HepG2 (cell line): ENCODE results near the gene SNX21. TPM values are rescaled to one million over a fixed set of nuclear protein-coding genes. Genes with fewer than 3 reads are reported as not detected.

Source experiments
- ATF1 ChIP-seq: IDR thresholded peaks from 2 replicates; pipeline ENCODE4 v1.6.1; 2016; ENCODE audit warnings: mild to moderate bottlenecking, control low read depth
- CHCHD3 ChIP-seq: sonication (generic); formaldehyde crosslinking; IDR thresholded peaks from 2 replicates; pipeline ENCODE4 v1.8.0; 2022; ENCODE audit warnings: mild to moderate bottlenecking, missing genetic modification reagents, moderate library complexity
- FOXK2 ChIP-seq: fragments of 450-650 bp; IDR thresholded peaks from 2 replicates; pipeline ENCODE4 v1.6.1; 2016
- IKZF1 ChIP-seq: fragments of 450-650 bp; IDR thresholded peaks from 2 replicates; pipeline ENCODE4 v1.7.1; 2016
- MIER3 ChIP-seq: IDR thresholded peaks from 2 replicates; pipeline ENCODE4 v1.6.1; 2016; ENCODE audit warnings: missing compliant biosample characterization, borderline replicate concordance
- MTA1 ChIP-seq: sonication (generic); formaldehyde crosslinking; IDR thresholded peaks from 2 replicates; pipeline ENCODE4 v1.4.0; 2020; ENCODE audit warnings: missing genetic modification reagents, mild to moderate bottlenecking, borderline replicate concordance
- NBN ChIP-seq: fragments of 450-650 bp; conservative IDR thresholded peaks from 2 replicates; pipeline ENCODE4 v1.6.1; 2017
- RXRA ChIP-seq: sonication (generic); formaldehyde crosslinking; IDR thresholded peaks from 2 replicates; pipeline ENCODE4 v1.5.1; 2020; ENCODE audit warnings: missing genetic modification reagents
- SALL1 ChIP-seq: sonication (generic); formaldehyde crosslinking; IDR thresholded peaks from 2 replicates; pipeline ENCODE4 v1.8.0; 2022; ENCODE audit warnings: mild to moderate bottlenecking, missing genetic modification reagents
- ZFY ChIP-seq: sonication (generic); formaldehyde crosslinking; IDR thresholded peaks from 2 replicates; pipeline ENCODE4 v1.4.0; 2020; ENCODE audit warnings: missing genetic modification reagents
- ZNF160 ChIP-seq: sonication (generic); formaldehyde crosslinking; IDR thresholded peaks from 2 replicates; pipeline ENCODE4 v1.8.0; 2022; ENCODE audit warnings: mild to moderate bottlenecking, inconsistent platforms, missing genetic modification reagents
- ZNF543 ChIP-seq: sonication (generic); formaldehyde crosslinking; IDR thresholded peaks from 2 replicates; pipeline ENCODE4 v1.4.0; 2020; ENCODE audit warnings: mild to moderate bottlenecking, missing genetic modification reagents
- polyA plus RNA-seq, 8 experiments: library from polyadenylated mRNA; depleted of rRNA in 3 of 8; stranded (reverse) in 7 of 8; unstranded in 1 of 8; fragments of >200 nt; fragmentation: Illumina TruSeq in 4 of 8; extraction: Trizol in 4 of 8; gene quantifications; 2 replicates each; pipeline versions ENCODE4 v1.2.1 to v1.2.3, GENCODE V29; 2011 to 2016; ENCODE audit warnings: low read depth in 4 of 8, missing spikeins in 1 of 8, mixed read lengths in 1 of 8; ENCODE audit not compliant: insufficient read depth in 1 of 8
- total RNA-seq, 5 experiments: library from RNA; depleted of rRNA; stranded (reverse); fragments of >200 nt; fragmentation: Illumina TruSeq; extraction: Trizol; gene quantifications; 2 replicates each; pipeline ENCODE4 v1.2.3, GENCODE V29; 2016; ENCODE audit warnings: low read depth in 1 of 5
- TF ChIP-seq, protein P1 (sequence below): sonication (generic); formaldehyde crosslinking; IDR thresholded peaks from 2 replicates; pipeline ENCODE4 v1.4.0; 2020; ENCODE audit warnings: missing genetic modification reagents
- TF ChIP-seq, protein P2 (sequence below): sonication (generic); formaldehyde crosslinking; IDR thresholded peaks from 2 replicates; pipeline ENCODE4 v1.5.1; 2020; ENCODE audit warnings: missing genetic modification reagents, mild to moderate bottlenecking, borderline replicate concordance
- TF ChIP-seq, protein P3 (sequence below): sonication (generic); formaldehyde crosslinking; IDR thresholded peaks from 2 replicates; pipeline ENCODE4 v1.4.0; 2020; ENCODE audit warnings: missing genetic modification reagents
- TF ChIP-seq, protein P4 (sequence below): sonication (generic); formaldehyde crosslinking; IDR thresholded peaks from 2 replicates; pipeline ENCODE4 v1.4.0; 2020; ENCODE audit warnings: missing genetic modification reagents

The SNX21 gene
- total and polyA plus RNA-seq, 2 of the 13 experiments (the other 11 are each of a cell fraction or from before 2014, with no cell fraction given), result 7.7 to 12.8 TPM

DNA sequence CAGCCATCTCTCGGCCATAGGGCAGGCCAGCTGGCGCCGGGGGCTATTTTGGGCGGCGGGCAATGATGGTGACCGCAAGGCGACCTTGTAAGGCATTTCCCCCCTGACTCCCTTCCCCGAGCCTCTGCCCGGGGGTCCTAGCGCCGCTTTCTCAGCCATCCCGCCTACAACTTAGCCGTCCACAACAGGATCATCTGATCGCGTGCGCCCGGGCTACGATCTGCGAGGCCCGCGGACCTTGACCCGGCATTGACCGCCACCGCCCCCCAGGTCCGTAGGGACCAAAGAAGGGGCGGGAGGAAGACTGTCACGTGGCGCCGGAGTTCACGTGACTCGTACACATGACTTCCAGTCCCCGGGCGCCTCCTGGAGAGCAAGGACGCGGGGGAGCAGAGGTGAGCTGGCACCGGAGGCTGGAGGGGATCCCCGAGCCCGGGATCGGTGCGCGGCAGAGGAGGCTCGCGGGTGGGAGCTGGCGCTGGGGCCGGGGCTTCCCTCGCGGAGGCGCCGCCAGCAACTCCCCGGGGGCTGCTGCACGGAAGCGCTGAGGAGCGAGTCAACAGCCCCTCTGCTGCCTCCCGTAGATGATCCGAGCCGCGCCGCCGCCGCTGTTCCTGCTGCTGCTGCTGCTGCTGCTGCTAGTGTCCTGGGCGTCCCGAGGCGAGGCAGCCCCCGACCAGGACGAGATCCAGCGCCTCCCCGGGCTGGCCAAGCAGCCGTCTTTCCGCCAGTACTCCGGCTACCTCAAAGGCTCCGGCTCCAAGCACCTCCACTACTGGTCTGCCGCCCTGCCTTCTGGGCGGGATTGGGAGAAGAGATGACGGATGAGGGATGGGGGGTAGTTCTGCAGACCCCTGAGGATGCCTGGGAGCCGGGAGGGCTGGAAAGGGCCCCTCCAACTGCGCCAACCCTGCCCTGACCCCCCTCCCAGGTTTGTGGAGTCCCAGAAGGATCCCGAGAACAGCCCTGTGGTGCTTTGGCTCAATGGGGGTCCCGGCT, 57.7 kb downstream of the SNX21 start, which contains the start of the genes CTSA and NEURL2 (continued):
- TF ChIP-seq, protein P1, sequence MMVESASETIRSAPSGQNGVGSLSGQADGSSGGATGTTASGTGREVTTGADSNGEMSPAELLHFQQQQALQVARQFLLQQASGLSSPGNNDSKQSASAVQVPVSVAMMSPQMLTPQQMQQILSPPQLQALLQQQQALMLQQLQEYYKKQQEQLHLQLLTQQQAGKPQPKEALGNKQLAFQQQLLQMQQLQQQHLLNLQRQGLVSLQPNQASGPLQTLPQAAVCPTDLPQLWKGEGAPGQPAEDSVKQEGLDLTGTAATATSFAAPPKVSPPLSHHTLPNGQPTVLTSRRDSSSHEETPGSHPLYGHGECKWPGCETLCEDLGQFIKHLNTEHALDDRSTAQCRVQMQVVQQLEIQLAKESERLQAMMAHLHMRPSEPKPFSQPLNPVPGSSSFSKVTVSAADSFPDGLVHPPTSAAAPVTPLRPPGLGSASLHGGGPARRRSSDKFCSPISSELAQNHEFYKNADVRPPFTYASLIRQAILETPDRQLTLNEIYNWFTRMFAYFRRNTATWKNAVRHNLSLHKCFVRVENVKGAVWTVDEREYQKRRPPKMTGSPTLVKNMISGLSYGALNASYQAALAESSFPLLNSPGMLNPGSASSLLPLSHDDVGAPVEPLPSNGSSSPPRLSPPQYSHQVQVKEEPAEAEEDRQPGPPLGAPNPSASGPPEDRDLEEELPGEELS (CRISPR knock-in tag), result peak; percentile 92
- TF ChIP-seq, protein P2, sequence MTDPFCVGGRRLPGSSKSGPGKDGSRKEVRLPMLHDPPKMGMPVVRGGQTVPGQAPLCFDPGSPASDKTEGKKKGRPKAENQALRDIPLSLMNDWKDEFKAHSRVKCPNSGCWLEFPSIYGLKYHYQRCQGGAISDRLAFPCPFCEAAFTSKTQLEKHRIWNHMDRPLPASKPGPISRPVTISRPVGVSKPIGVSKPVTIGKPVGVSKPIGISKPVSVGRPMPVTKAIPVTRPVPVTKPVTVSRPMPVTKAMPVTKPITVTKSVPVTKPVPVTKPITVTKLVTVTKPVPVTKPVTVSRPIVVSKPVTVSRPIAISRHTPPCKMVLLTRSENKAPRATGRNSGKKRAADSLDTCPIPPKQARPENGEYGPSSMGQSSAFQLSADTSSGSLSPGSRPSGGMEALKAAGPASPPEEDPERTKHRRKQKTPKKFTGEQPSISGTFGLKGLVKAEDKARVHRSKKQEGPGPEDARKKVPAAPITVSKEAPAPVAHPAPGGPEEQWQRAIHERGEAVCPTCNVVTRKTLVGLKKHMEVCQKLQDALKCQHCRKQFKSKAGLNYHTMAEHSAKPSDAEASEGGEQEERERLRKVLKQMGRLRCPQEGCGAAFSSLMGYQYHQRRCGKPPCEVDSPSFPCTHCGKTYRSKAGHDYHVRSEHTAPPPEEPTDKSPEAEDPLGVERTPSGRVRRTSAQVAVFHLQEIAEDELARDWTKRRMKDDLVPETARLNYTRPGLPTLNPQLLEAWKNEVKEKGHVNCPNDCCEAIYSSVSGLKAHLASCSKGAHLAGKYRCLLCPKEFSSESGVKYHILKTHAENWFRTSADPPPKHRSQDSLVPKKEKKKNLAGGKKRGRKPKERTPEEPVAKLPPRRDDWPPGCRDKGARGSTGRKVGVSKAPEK (CRISPR knock-in tag), result no peak; the same call in none of the 2 replicates
- TF ChIP-seq, protein P3, sequence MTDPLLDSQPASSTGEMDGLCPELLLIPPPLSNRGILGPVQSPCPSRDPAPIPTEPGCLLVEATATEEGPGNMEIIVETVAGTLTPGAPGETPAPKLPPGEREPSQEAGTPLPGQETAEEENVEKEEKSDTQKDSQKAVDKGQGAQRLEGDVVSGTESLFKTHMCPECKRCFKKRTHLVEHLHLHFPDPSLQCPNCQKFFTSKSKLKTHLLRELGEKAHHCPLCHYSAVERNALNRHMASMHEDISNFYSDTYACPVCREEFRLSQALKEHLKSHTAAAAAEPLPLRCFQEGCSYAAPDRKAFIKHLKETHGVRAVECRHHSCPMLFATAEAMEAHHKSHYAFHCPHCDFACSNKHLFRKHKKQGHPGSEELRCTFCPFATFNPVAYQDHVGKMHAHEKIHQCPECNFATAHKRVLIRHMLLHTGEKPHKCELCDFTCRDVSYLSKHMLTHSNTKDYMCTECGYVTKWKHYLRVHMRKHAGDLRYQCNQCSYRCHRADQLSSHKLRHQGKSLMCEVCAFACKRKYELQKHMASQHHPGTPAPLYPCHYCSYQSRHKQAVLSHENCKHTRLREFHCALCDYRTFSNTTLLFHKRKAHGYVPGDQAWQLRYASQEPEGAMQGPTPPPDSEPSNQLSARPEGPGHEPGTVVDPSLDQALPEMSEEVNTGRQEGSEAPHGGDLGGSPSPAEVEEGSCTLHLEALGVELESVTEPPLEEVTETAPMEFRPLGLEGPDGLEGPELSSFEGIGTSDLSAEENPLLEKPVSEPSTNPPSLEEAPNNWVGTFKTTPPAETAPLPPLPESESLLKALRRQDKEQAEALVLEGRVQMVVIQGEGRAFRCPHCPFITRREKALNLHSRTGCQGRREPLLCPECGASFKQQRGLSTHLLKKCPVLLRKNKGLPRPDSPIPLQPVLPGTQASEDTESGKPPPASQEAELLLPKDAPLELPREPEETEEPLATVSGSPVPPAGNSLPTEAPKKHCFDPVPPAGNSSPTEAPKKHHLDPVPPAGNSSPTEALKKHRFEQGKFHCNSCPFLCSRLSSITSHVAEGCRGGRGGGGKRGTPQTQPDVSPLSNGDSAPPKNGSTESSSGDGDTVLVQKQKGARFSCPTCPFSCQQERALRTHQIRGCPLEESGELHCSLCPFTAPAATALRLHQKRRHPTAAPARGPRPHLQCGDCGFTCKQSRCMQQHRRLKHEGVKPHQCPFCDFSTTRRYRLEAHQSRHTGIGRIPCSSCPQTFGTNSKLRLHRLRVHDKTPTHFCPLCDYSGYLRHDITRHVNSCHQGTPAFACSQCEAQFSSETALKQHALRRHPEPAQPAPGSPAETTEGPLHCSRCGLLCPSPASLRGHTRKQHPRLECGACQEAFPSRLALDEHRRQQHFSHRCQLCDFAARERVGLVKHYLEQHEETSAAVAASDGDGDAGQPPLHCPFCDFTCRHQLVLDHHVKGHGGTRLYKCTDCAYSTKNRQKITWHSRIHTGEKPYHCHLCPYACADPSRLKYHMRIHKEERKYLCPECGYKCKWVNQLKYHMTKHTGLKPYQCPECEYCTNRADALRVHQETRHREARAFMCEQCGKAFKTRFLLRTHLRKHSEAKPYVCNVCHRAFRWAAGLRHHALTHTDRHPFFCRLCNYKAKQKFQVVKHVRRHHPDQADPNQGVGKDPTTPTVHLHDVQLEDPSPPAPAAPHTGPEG, result peak; percentile 80
- no peak for TF ChIP-seq IKZF1
- TF ChIP-seq FOXK2, result peak; percentile 84
- peak; percentile 100 for TF ChIP-seq SALL1 (CRISPR knock-in tag)
- peak; percentile 97 for TF ChIP-seq ZNF160 (CRISPR knock-in tag)
- peak; percentile 99 for TF ChIP-seq MTA1
- TF ChIP-seq RXRA (CRISPR knock-in tag), result peak; percentile 100
- TF ChIP-seq NBN, result no peak
- TF ChIP-seq ATF1 (CRISPR knock-in tag), result no peak
- TF ChIP-seq ZNF543 (CRISPR knock-in tag), result peak; percentile 99
- peak; percentile 86 for TF ChIP-seq ZFY (CRISPR knock-in tag)
- TF ChIP-seq, protein P4, sequence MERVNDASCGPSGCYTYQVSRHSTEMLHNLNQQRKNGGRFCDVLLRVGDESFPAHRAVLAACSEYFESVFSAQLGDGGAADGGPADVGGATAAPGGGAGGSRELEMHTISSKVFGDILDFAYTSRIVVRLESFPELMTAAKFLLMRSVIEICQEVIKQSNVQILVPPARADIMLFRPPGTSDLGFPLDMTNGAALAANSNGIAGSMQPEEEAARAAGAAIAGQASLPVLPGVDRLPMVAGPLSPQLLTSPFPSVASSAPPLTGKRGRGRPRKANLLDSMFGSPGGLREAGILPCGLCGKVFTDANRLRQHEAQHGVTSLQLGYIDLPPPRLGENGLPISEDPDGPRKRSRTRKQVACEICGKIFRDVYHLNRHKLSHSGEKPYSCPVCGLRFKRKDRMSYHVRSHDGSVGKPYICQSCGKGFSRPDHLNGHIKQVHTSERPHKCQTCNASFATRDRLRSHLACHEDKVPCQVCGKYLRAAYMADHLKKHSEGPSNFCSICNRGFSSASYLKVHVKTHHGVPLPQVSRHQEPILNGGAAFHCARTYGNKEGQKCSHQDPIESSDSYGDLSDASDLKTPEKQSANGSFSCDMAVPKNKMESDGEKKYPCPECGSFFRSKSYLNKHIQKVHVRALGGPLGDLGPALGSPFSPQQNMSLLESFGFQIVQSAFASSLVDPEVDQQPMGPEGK (CRISPR knock-in tag), result peak; percentile 100
- TF ChIP-seq CHCHD3, result peak; percentile 36
- TF ChIP-seq MIER3, result peak; percentile 100
